Left renal pelvis (tissue), 4 donors: ENCODE results near the gene CCM2L. TPM values are rescaled to one million over a fixed set of nuclear protein-coding genes. Genes with fewer than 3 reads are reported as not detected.

ENCODE experiments used
- DNase-seq, 4 donors: peaks; one replicate each; pipeline ENCODE4 v3.0.0-alpha.2; 2013; ENCODE audit warnings: low read depth in 4 of 4, low spot score in 3 of 4
- polyA plus RNA-seq, 4 donors: library from polyadenylated mRNA; unstranded; fragments of 120-200 nt; gene quantifications; one replicate each; pipeline ENCODE4 v1.2.1, GENCODE V29; 2013; ENCODE audit not compliant: insufficient read length in 4 of 4

Gene CCM2L
- polyA plus RNA-seq: 1 to 10 TPM; 3.7 to 9.2 (median 6.4) TPM

- no peak for DNase-seq
These were observed at the start of gene CCM2L for GRCh38 chr20:32010101-32010500. Gene CCM2L (plus strand): TSS chr20:32010438. CDS start chr20:32010455, 17 bp downstream.

- DNase-seq: no peak
These were observed 47.5 kb upstream of the CCM2L start for GRCh38 chr20:31962761-31963160.

- no peak for DNase-seq
These were observed 46.3 kb upstream of the CCM2L start for GRCh38 chr20:31963889-31964288.

GRCh38 chr20:31966991-31967655 lies 43.1 kb upstream of the CCM2L start:
- no peak for DNase-seq

GRCh38 chr20:31967830-31968249 lies 42.4 kb upstream of the CCM2L start, which contains the start of gene XKR7:
Gene XKR7 (plus strand): TSS chr20:31968151. CDS start chr20:31968176, 25 bp downstream.
- no peak for DNase-seq

GRCh38 chr20:31968291-31969126 lies 41.7 kb upstream of the CCM2L start:
- peak; percentile 64 to 72 (median 72) for DNase-seq

GRCh38 chr20:31969991-31970390 lies 40.2 kb upstream of the CCM2L start:
- no peak for DNase-seq

GRCh38 chr20:31972471-31973021 lies 37.7 kb upstream of the CCM2L start:
- no peak for DNase-seq

GRCh38 chr20:31974296-31974695 lies 35.9 kb upstream of the CCM2L start:
- DNase-seq: no peak

- peak in 1 of 4 donors; percentile 56 for DNase-seq
These were observed 35.2 kb upstream of the CCM2L start for GRCh38 chr20:31974951-31975487.

- DNase-seq: no peak
These were observed 34.4 kb upstream of the CCM2L start for GRCh38 chr20:31975874-31976273.

GRCh38 chr20:31977080-31977479 lies 33.2 kb upstream of the CCM2L start:
- DNase-seq: no peak

- DNase-seq: no peak
These were observed 30.4 kb upstream of the CCM2L start for GRCh38 chr20:31979713-31980426.

GRCh38 chr20:31981784-31982183 lies 28.5 kb upstream of the CCM2L start:
- DNase-seq: no peak

- DNase-seq: no peak
These were observed 25.2 kb upstream of the CCM2L start for GRCh38 chr20:31984981-31985471.

GRCh38 chr20:31987744-31988143 lies 22.5 kb upstream of the CCM2L start:
- no peak for DNase-seq

GRCh38 chr20:31988430-31989015 lies 21.7 kb upstream of the CCM2L start:
- DNase-seq: no peak

GRCh38 chr20:31989030-31989645 lies 21.1 kb upstream of the CCM2L start:
- no peak for DNase-seq

- DNase-seq: no peak
These were observed 19.4 kb upstream of the CCM2L start for GRCh38 chr20:31990641-31991338.
